Measurements from ENCODE around the gene OPRD1.
A peak's percentile ranks its signal among the peaks of the same experiment; 100 is the strongest.
"Not testable (repeated sequence)": the region's sequence is repeated elsewhere in the genome, so short reads cannot be mapped to it uniquely, and the experiment has no call there.

OPRD1 gene

GRCh38 chr1:28803051-28803450 is 8.9 kb upstream of the OPRD1 start:
- DNase-seq = no peak

DNA sequence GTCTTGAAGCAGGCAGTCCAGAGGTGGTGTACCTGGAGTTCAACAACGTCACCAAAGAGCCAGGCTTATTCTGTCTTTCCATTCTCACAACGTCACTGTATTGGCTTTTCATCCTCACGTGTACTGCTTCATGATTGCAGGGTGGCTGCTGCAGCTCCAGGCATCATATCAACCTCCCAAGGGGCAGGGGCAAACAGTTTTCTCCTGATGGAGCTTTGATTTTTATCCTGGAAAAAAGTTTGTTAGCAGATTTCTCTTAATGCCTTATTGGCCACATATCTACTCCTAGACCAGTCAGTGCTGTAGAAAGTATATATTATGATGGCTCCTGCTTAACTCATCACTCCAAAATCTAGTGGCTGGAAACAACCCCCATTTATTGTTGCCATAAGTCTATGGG is 8.3 kb upstream of the OPRD1 start:
- DNase-seq = no peak

- DNase-seq = no peak
Measured at GRCh38 chr1:28804071-28804470, 7.9 kb upstream of the OPRD1 start.

GRCh38 chr1:28807046-28807445 is 4.9 kb upstream of the OPRD1 start:
- no peak for DNase-seq

DNA sequence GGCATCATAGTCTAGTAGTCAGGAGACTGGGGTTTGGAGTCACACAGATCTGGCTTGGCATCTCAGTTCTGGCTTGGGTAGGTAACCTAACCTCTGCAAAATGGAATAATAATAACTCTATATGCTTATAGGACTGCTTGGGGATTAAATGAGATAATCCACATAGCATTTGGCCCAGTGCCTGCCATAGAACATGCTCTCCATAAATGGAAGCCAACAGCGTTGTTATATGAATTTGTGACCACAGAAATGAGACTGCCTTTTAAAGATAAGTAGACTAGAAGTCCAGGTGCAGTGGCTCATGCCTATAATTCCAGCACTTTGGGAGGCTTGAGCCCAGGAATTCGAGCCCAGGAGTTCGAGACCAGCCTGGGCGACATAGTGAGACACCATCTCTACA is 4.0 kb upstream of the OPRD1 start:
- no peak for DNase-seq

GRCh38 chr1:28811369-28811765 is 603 bp upstream of the OPRD1 start:
- DNase-seq = no peak

GRCh38 chr1:28812669-28813468 is 899 bp downstream of the OPRD1 start:
- peak in 2 of 3 experiments; percentile 70 to 89 for DNase-seq

DNA sequence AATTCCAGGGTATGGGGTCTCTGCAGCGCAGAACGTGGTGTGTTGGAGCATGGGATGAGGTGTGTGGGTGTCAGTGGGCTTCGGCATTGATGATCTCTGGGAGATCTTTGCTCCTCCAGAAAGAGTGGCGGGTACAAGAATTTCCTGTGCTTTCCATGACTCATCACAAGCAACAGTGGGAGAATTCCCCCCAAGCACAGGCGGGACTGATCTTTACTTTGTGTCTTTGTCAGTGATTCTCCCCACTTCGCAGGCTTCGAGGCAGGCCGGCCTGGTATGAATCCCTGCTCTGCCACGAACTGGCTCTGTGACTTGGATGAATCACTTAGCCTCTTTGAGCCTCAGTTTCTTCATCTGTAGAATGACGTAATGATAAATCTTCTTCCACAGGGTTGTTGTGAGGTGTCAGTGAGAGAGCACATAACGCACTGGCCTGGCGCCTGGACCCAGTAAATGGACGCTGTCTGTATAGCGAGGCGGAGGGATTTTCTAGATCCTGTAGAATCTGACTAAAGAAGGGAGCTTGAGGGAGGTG is 2.0 kb downstream of the OPRD1 start:
- no peak for DNase-seq

GRCh38 chr1:28815533-28816185 is 3.7 kb downstream of the OPRD1 start:
- DNase-seq = no peak

- no peak for DNase-seq
Measured at GRCh38 chr1:28817133-28817532, 5.2 kb downstream of the OPRD1 start.

DNA sequence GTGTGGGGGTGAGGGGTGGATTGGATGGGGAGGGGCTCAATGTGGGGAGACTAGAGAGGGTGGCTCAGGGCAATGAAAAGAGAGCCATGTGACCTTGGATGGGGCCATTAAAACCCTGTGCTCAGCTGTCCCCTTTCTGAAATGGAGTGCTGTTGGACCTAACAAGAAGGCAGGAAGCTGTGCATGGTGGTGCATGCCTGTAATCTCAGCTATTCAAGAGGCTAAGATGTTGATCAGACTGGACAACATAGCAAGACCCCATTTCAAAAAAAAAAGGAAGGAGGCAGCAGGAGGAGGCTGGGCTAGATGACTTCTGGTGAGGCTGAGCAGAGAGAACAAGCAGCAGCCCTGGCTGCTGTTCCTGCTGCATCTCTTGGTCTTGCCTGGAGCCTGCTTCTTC is 7.0 kb downstream of the OPRD1 start:
- no peak for DNase-seq

- DNase-seq = no peak
Measured at GRCh38 chr1:28822799-28823198, 10.8 kb downstream of the OPRD1 start.

DNA sequence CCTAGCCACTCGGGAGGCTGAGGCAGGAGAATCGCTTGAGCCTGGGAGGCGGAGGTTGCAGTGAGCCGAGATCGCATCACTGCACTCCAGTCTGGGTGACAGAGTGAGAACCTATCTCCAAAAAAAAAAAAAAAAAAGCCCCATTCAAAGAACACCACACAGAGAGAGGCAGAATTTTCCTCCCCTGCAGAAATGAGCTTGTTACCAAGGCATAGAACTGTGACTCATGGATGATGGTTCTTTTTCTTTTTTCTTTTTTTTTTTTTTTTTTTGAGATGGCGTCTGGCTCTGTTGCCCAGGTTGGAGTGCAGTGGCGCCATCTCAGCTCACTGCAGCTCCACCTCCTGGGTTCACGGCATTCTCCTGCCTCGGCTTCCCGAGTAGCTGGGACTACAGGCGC is 12.1 kb downstream of the OPRD1 start:
- DNase-seq = not testable (repeated sequence)

- DNase-seq = not testable (repeated sequence)
Measured at GRCh38 chr1:28828227-28828858, 16.4 kb downstream of the OPRD1 start.

- DNase-seq = peak in 2 of 3 experiments; percentile 36 to 79
Measured at GRCh38 chr1:28830814-28831213, 18.8 kb downstream of the OPRD1 start.

- DNase-seq = no peak
Measured at GRCh38 chr1:28832966-28833365, 21.0 kb downstream of the OPRD1 start.

DNA sequence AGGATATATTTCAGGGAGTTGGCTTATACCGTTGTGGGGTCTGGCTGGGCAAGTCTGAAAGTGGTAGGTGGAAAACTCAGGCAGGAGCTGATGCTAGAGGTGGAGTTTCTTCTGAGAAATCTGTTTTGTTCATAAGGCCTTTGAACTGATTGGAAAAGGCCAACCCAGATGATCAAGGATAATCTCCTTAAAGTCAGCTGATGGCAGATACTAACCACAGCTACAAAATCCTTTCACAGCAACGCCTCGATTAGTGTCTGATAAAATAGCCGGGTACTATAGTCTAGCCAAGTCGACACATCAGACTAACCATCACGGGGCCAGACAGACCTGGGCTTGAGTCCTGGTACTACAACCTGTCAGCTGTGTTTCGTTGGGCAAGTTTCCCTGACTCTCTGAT is 21.4 kb downstream of the OPRD1 start:
- DNase-seq = no peak

DNA sequence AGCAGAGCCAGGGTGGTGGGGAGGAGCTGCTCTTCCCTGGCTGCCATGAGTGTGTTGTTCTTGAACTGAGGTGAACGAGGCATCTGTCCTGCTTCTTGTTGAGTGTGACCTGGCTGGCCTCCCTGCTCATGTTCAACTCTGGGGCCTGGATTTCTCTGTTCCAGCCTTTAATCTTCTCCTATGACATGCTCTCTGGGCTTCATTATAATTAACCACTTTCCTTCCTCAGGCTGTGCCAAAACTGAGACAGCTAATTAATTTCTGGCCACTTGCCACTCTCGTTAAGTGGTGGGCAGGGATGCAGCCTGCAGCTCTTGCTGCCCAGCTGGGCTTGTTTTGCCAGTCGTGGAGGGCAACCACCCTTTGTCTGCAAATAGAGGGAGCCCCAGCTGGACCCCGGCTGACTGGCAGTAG is 23.3 kb downstream of the OPRD1 start:
- DNase-seq = peak in 2 of 3 experiments; percentile 89 to 99

DNA sequence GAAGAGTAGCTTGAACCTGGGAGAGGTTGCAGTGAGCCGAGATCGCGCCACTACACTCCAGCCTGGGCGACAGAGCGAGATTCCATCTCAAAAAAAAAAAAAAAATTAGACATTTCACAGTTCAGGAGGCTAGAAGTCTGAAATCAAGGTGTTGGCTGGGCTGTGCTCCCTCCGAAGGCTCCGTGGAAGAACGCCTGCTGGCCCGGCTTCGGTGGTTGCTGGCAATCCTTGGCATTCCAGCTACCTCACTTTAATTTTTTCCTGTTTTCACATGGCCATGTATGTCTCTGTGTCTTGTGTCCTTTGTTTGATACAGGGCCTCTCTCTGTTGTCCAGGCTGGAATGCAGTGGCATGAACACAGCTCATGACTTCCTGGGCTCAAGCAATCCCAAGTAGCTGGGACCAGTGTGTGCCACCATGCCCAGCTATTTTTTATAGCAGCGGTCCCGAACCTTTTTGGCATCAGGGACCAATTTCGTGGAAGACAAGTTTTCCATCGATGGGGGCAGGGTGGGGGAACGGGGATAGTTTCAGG is 24.5 kb downstream of the OPRD1 start:
- no peak for DNase-seq

GRCh38 chr1:28840928-28841544 is 29.1 kb downstream of the OPRD1 start:
- DNase-seq = no peak

GRCh38 chr1:28845786-28846543 is 34.0 kb downstream of the OPRD1 start:
- DNase-seq = peak in 1 of 3 experiments; percentile 14

GRCh38 chr1:28847207-28847606 is 35.2 kb downstream of the OPRD1 start:
- DNase-seq = not testable (repeated sequence)
